Measurements from ENCODE around the gene PIP5K1C. TPM values are rescaled to one million over a fixed set of nuclear protein-coding genes. Genes with fewer than 3 reads are reported as not detected.

PIP5K1C gene
- total and polyA plus RNA-seq, 7 donors = 8.7 to 22.4 (median 16.3) TPM

- WGBS, 3 donors = 64 to 76% (median 66%) methylated on average over 12 of the region's 12 CpGs
- ATAC-seq (no peak), DNase-seq (no peak)
- TF ChIP-seq CTCF (IDR thresholded peaks at IDR 0.05) = no peak
- no peak overlapping the region for H3K27ac ChIP-seq
- intact Hi-C loops (cut with DNase I) = no loop called here
- no peaks in the 10 kb centered on the region for H3K4me1 ChIP-seq
- no peaks in the 10 kb centered on the region for H3K36me3 ChIP-seq (ENCODE audit: insufficient read depth in 1 of 2, low read depth in 1 of 2)
- no peaks in the 10 kb centered on the region for H3K9me3 ChIP-seq
- no peak overlapping the region for H3K4me3 ChIP-seq
- peaks cover 0 to 23% (median 7%) of the 10 kb centered on the region in 3 donors for H3K27me3 ChIP-seq (ENCODE audit: insufficient read depth in 3 of 3, low read length in 2 of 3)
Observed at GRCh38 chr19:3601021-3601420, 99.2 kb downstream of the PIP5K1C start.

- peaks cover 0 to 10% (median 7%) of the 10 kb centered on the region in 3 donors for H3K27me3 ChIP-seq (ENCODE audit: insufficient read depth in 3 of 3, low read length in 2 of 3)
- H3K9me3 ChIP-seq = no peaks in the 10 kb centered on the region
- no peak for DNase-seq
- no peak overlapping the region for H3K27ac ChIP-seq
- intact Hi-C loops (cut with DNase I) = no loop called here
- no peak for ATAC-seq
- H3K4me1 ChIP-seq = no peaks in the 10 kb centered on the region
- 87 to 90% (median 89%) methylated on average over 26 to 28 of the region's 28 CpGs for WGBS, 3 donors
- TF ChIP-seq CTCF (IDR thresholded peaks at IDR 0.05) = no peak
- H3K4me3 ChIP-seq = no peak overlapping the region
- H3K36me3 ChIP-seq (ENCODE audit: insufficient read depth in 1 of 2, low read depth in 1 of 2) = no peaks in the 10 kb centered on the region
Observed at GRCh38 chr19:3599776-3600187, 100.5 kb downstream of the PIP5K1C start.

GRCh38 chr19:3595521-3596061 is 104.7 kb downstream of the PIP5K1C start:
- Histone ChIP-seq H3K4me1 (no peaks in the 10 kb centered on the region), H3K27me3 (ENCODE audit: insufficient read depth in 3 of 3, low read length in 2 of 3) (peaks cover 0 to 4% (median 0%) of the 10 kb centered on the region in 3 donors), H3K36me3 (ENCODE audit: insufficient read depth in 1 of 2, low read depth in 1 of 2) (no peaks in the 10 kb centered on the region), H3K27ac (no peak overlapping the region), H3K9me3 (no peaks in the 10 kb centered on the region), H3K4me3 (no peak overlapping the region)
- intact Hi-C loops (cut with DNase I) = no loop called here
- DNase-seq = no peak
- 65% methylated on average over 27 to 34 of the region's 34 CpGs for WGBS, 3 donors
- TF ChIP-seq CTCF (IDR thresholded peaks at IDR 0.05) = no peak
- ATAC-seq = no peak

GRCh38 chr19:3593156-3593555 is 107.1 kb downstream of the PIP5K1C start:
- Histone ChIP-seq H3K4me3 (no peak overlapping the region), H3K9me3 (no peaks in the 10 kb centered on the region), H3K4me1 (no peaks in the 10 kb centered on the region), H3K27ac (no peak overlapping the region), H3K36me3 (ENCODE audit: insufficient read depth in 1 of 2, low read depth in 1 of 2) (no peaks in the 10 kb centered on the region), H3K27me3 (ENCODE audit: insufficient read depth in 3 of 3, low read length in 2 of 3) (peaks cover 0 to 2% (median 0%) of the 10 kb centered on the region in 3 donors)
- ATAC-seq = no peak
- 26 to 39% (median 31%) methylated on average over 11 of the region's 11 CpGs for WGBS, 3 donors
- intact Hi-C loops (cut with DNase I) = no loop called here
- no peak for TF ChIP-seq CTCF (IDR thresholded peaks at IDR 0.05)
- DNase-seq = no peak
